Ovary (tissue), 3 donors: Measurements from ENCODE around the gene NOL12.

Experiments
- CTCF ChIP-seq, 3 donors: fragments of 450-650 bp in 2 of 3; fragments of 200-600 bp in 1 of 3; IDR thresholded peaks; one replicate each; pipeline versions ENCODE4 v1.5.1 to v1.8.0; 2016 to 2022; ENCODE audit warnings: antibody characterized with exemption in 3 of 3, mild to moderate bottlenecking in 1 of 3
- POLR2A ChIP-seq: fragments of 450-650 bp; IDR thresholded peaks from one replicate; pipeline ENCODE4 v1.6.1; 2017; ENCODE audit warnings: antibody characterized with exemption, mild to moderate bottlenecking, moderate library complexity
- donor health status: DM: no; HTN: no; CAD: no.

GRCh38 chr22:37703906-37704305 is 17.8 kb downstream of the NOL12 start:
- TF ChIP-seq POLR2A (no peak), CTCF (IDR thresholded peaks at IDR 0.05) (no peak)
